WTC11 (cell line): ENCODE measurements around the gene SLC17A4. TPM values are rescaled to one million over a fixed set of nuclear protein-coding genes. Genes with fewer than 3 reads are reported as not detected.

ENCODE experiments used
- ATAC-seq: fragments of 200-7000 bp; cut with Tn5 transposase; 2 replicates; pipeline ENCODE4 v1.10.0; 2021; ENCODE audit warnings: mild to moderate bottlenecking, moderate library complexity
- CTCF ChIA-PET: fragments of 300-600 bp; sonication (Branson Sonifier 250); formaldehyde crosslinking; loops from one replicate; lab custom pipeline; 2021; ENCODE audit warnings: antibody characterized with exemption; lab: Charles Lee
- POLR2A ChIA-PET: fragments of 350-600 bp; sonication (Branson Sonifier 250); formaldehyde crosslinking; loops from one replicate; lab custom pipeline; 2021; ENCODE audit warnings: antibody characterized with exemption; lab: Charles Lee
- DNase-seq: peaks from one replicate; pipeline ENCODE4 v3.0.0; 2021; ENCODE audit warnings: low spot score
- H3K27ac Mint-ChIP-seq: 2 replicates; pipeline ENCODE4 v1.8.0; 2021; ENCODE audit warnings: mixed read lengths
- H3K27me3 Mint-ChIP-seq: 2 replicates; pipeline ENCODE4 v1.8.0; 2021; ENCODE audit warnings: low read depth, mild to moderate bottlenecking, moderate library complexity, mixed read lengths
- H3K36me3 Mint-ChIP-seq: 2 replicates; pipeline ENCODE4 v1.8.0; 2021; ENCODE audit warnings: mixed read lengths
- H3K4me1 Mint-ChIP-seq: 2 replicates; pipeline ENCODE4 v1.8.0; 2022; ENCODE audit warnings: mixed read lengths
- H3K4me3 Mint-ChIP-seq: 2 replicates; pipeline ENCODE4 v1.8.0; 2021; ENCODE audit warnings: mild to moderate bottlenecking, moderate library complexity, mixed read lengths
- H3K9me3 Mint-ChIP-seq: 2 replicates; pipeline ENCODE4 v1.8.0; 2021; ENCODE audit warnings: mixed read lengths
- E2F4 ChIP-seq: sonication (generic); formaldehyde crosslinking; IDR thresholded peaks from 2 replicates; pipeline ENCODE4 v1.8.1; 2022; ENCODE audit warnings: low read depth, mild to moderate bottlenecking, moderate library complexity, missing genetic modification reagents, borderline replicate concordance
- ELF4 ChIP-seq: sonication (generic); formaldehyde crosslinking; IDR thresholded peaks from 2 replicates; pipeline ENCODE4 v1.8.1; 2022; ENCODE audit warnings: low read depth, mild to moderate bottlenecking, moderate library complexity, missing genetic modification reagents
- ETV6 ChIP-seq: sonication (generic); formaldehyde crosslinking; IDR thresholded peaks from 2 replicates; pipeline ENCODE4 v1.8.1; 2022; ENCODE audit warnings: mild to moderate bottlenecking, missing genetic modification reagents
- FOXJ3 ChIP-seq: sonication (generic); formaldehyde crosslinking; IDR thresholded peaks from 2 replicates; pipeline ENCODE4 v1.9.0; 2021; ENCODE audit warnings: missing genetic modification reagents, mild to moderate bottlenecking, borderline replicate concordance
- GABPB1 ChIP-seq: sonication (generic); formaldehyde crosslinking; IDR thresholded peaks from 2 replicates; pipeline ENCODE4 v1.8.1; 2023; ENCODE audit warnings: mild to moderate bottlenecking, missing genetic modification reagents
- MXD4 ChIP-seq: fragments of 250-450 bp; sonication (Bioruptor Pico); IDR thresholded peaks from 2 replicates; pipeline ENCODE4 v1.8.0; 2021; ENCODE audit warnings: mild to moderate bottlenecking, moderate library complexity, borderline replicate concordance
- OVOL2 ChIP-seq: fragments of 250-450 bp; sonication (Bioruptor Pico); IDR thresholded peaks from 2 replicates; pipeline ENCODE4 v1.9.0; 2021; ENCODE audit warnings: mild to moderate bottlenecking, borderline replicate concordance
- SMAD3 ChIP-seq: sonication (generic); formaldehyde crosslinking; IDR thresholded peaks from 2 replicates; pipeline ENCODE4 v1.8.0; 2022; ENCODE audit warnings: missing genetic modification reagents, mild to moderate bottlenecking, borderline replicate concordance
- TCF7 ChIP-seq: sonication (generic); formaldehyde crosslinking; IDR thresholded peaks from 2 replicates; pipeline ENCODE4 v1.8.0; 2022; ENCODE audit warnings: mild to moderate bottlenecking, low read depth, missing genetic modification reagents, moderate library complexity
- TP53 ChIP-seq: sonication (generic); formaldehyde crosslinking; IDR thresholded peaks from 2 replicates; pipeline ENCODE4 v1.8.1; 2023; ENCODE audit warnings: mild to moderate bottlenecking, missing genetic modification reagents
- USF2 ChIP-seq: sonication (generic); formaldehyde crosslinking; IDR thresholded peaks from 2 replicates; pipeline ENCODE4 v1.8.1; 2023; ENCODE audit warnings: mild to moderate bottlenecking, missing genetic modification reagents, moderate library complexity
- ZNF121 ChIP-seq: sonication (generic); formaldehyde crosslinking; IDR thresholded peaks from 2 replicates; pipeline ENCODE4 v1.8.0; 2023; ENCODE audit warnings: missing genetic modification reagents
- ZNF317 ChIP-seq: sonication (generic); formaldehyde crosslinking; IDR thresholded peaks from 2 replicates; pipeline ENCODE4 v1.8.1; 2023; ENCODE audit warnings: low read depth, mild to moderate bottlenecking, moderate library complexity, missing genetic modification reagents, borderline replicate concordance
- ZNF425 ChIP-seq: fragments of 250-450 bp; sonication (Bioruptor Pico); conservative IDR thresholded peaks from 2 replicates; pipeline ENCODE4 v1.9.0; 2021; ENCODE audit warnings: mild to moderate bottlenecking
- ZNF512 ChIP-seq: sonication (generic); formaldehyde crosslinking; IDR thresholded peaks from 2 replicates; pipeline ENCODE4 v1.8.1; 2022; ENCODE audit warnings: missing genetic modification reagents, borderline replicate concordance
- total RNA-seq: library from RNA; stranded (reverse); gene quantifications from 3 replicates; pipeline ENCODE4 v1.2.3, GENCODE V29; 2021
- TF ChIP-seq, protein P1 (sequence below): sonication (generic); formaldehyde crosslinking; IDR thresholded peaks from 2 replicates; pipeline ENCODE4 v1.8.1; 2023; ENCODE audit warnings: mild to moderate bottlenecking, moderate library complexity, missing genetic modification reagents
- TF ChIP-seq, protein P2 (sequence below): sonication (generic); formaldehyde crosslinking; IDR thresholded peaks from 2 replicates; pipeline ENCODE4 v1.8.0; 2023; ENCODE audit warnings: mild to moderate bottlenecking, missing genetic modification reagents

Gene SLC17A4
- total RNA-seq, 1 experiment from 2014 or later: not detected

- H3K27me3 Mint-ChIP-seq: no peaks in the 10 kb centered on the region
- H3K27ac Mint-ChIP-seq: no peak overlapping the region
- no peak for TF ChIP-seq E2F4 (CRISPR knock-in tag)
- CTCF ChIA-PET: no interaction called here
- no peak overlapping the region for H3K4me3 Mint-ChIP-seq
- H3K9me3 Mint-ChIP-seq: no peaks in the 10 kb centered on the region
- DNase-seq (no peak), ATAC-seq (no peak)
- H3K36me3 Mint-ChIP-seq: no peaks in the 10 kb centered on the region
- POLR2A ChIA-PET: no interaction called here
- no peaks in the 10 kb centered on the region for H3K4me1 Mint-ChIP-seq
These were observed 3.5 kb downstream of the SLC17A4 start for GRCh38 chr6:25757936-25758642.

- DNase-seq (no peak), ATAC-seq (no peak)
- H3K4me1 Mint-ChIP-seq: no peaks in the 10 kb centered on the region
- H3K9me3 Mint-ChIP-seq: no peaks in the 10 kb centered on the region
- H3K27ac Mint-ChIP-seq: no peak overlapping the region
- no peaks in the 10 kb centered on the region for H3K27me3 Mint-ChIP-seq
- TF ChIP-seq SMAD3 (no peak), OVOL2 (CRISPR knock-in tag) (no peak), ELF4 (CRISPR knock-in tag) (no peak)
- TF ChIP-seq, all 79 proteins: peak for 0
- ChIA-PET CTCF (interaction anchor here (1.1 kb wide), 2 partner anchors 117 to 541 kb away, joined by 3 to 4 read pairs; no protein-coding TSS in a partner anchor), POLR2A (no interaction called here)
- no peak overlapping the region for H3K4me3 Mint-ChIP-seq
- H3K36me3 Mint-ChIP-seq: no peaks in the 10 kb centered on the region
These were observed 10.1 kb downstream of the SLC17A4 start for GRCh38 chr6:25764611-25765010.

- no peak for DNase-seq
- H3K4me3 Mint-ChIP-seq: no peak overlapping the region
These were observed 14.0 kb downstream of the SLC17A4 start for GRCh38 chr6:25768566-25768965.

GRCh38 chr6:25769983-25770382, 15.4 kb downstream of the SLC17A4 start:
- H3K9me3 Mint-ChIP-seq: no peaks in the 10 kb centered on the region
- H3K4me3 Mint-ChIP-seq: no peak overlapping the region
- no peaks in the 10 kb centered on the region for H3K27me3 Mint-ChIP-seq
- no peaks in the 10 kb centered on the region for H3K36me3 Mint-ChIP-seq
- DNase-seq (no peak), ATAC-seq (no peak)
- H3K4me1 Mint-ChIP-seq: no peaks in the 10 kb centered on the region
- CTCF ChIA-PET: no interaction called here
- POLR2A ChIA-PET: no interaction called here
- H3K27ac Mint-ChIP-seq: no peak overlapping the region
- TF ChIP-seq MXD4 (CRISPR knock-in tag) (no peak), OVOL2 (CRISPR knock-in tag) (no peak), GABPB1 (CRISPR knock-in tag) (no peak), USF2 (CRISPR knock-in tag) (no peak), ZNF425 (no peak), ZNF317 (CRISPR knock-in tag) (no peak)
- TF ChIP-seq, protein P1, sequence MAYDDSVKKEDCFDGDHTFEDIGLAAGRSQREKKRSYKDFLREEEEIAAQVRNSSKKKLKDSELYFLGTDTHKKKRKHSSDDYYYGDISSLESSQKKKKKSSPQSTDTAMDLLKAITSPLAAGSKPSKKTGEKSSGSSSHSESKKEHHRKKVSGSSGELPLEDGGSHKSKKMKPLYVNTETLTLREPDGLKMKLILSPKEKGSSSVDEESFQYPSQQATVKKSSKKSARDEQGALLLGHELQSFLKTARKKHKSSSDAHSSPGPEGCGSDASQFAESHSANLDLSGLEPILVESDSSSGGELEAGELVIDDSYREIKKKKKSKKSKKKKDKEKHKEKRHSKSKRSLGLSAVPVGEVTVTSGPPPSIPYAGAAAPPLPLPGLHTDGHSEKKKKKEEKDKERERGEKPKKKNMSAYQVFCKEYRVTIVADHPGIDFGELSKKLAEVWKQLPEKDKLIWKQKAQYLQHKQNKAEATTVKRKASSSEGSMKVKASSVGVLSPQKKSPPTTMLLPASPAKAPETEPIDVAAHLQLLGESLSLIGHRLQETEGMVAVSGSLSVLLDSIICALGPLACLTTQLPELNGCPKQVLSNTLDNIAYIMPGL (CRISPR knock-in tag): no peak

More at GRCh38 chr6:25768566-25768965, 14.0 kb downstream of the SLC17A4 start:
- Mint-ChIP-seq H3K9me3 (no peaks in the 10 kb centered on the region), H3K27me3 (no peaks in the 10 kb centered on the region), H3K4me1 (no peaks in the 10 kb centered on the region), H3K27ac (no peak overlapping the region), H3K36me3 (no peaks in the 10 kb centered on the region)
- ATAC-seq: no peak
- no peak for TF ChIP-seq TCF7 (CRISPR knock-in tag)
- TF ChIP-seq, protein P2, sequence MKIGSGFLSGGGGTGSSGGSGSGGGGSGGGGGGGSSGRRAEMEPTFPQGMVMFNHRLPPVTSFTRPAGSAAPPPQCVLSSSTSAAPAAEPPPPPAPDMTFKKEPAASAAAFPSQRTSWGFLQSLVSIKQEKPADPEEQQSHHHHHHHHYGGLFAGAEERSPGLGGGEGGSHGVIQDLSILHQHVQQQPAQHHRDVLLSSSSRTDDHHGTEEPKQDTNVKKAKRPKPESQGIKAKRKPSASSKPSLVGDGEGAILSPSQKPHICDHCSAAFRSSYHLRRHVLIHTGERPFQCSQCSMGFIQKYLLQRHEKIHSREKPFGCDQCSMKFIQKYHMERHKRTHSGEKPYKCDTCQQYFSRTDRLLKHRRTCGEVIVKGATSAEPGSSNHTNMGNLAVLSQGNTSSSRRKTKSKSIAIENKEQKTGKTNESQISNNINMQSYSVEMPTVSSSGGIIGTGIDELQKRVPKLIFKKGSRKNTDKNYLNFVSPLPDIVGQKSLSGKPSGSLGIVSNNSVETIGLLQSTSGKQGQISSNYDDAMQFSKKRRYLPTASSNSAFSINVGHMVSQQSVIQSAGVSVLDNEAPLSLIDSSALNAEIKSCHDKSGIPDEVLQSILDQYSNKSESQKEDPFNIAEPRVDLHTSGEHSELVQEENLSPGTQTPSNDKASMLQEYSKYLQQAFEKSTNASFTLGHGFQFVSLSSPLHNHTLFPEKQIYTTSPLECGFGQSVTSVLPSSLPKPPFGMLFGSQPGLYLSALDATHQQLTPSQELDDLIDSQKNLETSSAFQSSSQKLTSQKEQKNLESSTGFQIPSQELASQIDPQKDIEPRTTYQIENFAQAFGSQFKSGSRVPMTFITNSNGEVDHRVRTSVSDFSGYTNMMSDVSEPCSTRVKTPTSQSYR (CRISPR knock-in tag): no peak
- no peak for TF ChIP-seq ZNF512 (CRISPR knock-in tag)
- TF ChIP-seq TP53 (CRISPR knock-in tag): no peak
- TF ChIP-seq FOXJ3 (CRISPR knock-in tag): no peak
- no peak for TF ChIP-seq ETV6 (CRISPR knock-in tag)
- TF ChIP-seq ZNF121 (CRISPR knock-in tag): no peak
- CTCF ChIA-PET: no interaction called here
- POLR2A ChIA-PET: no interaction called here
